H9 (cell line): ENCODE measurements around the gene ARMC2. TPM values are rescaled to one million over a fixed set of nuclear protein-coding genes. Genes with fewer than 3 reads are reported as not detected.

Experiments used
- DNase-seq: peaks from one replicate; pipeline ENCODE4 v3.0.0-alpha.2; 2017
- H2AFZ ChIP-seq: one replicate; pipeline ENCODE4 v1.6.1; 2013; ENCODE audit warnings: mild to moderate bottlenecking, low read length, control low read depth, moderate library complexity
- H2AK5ac ChIP-seq: 2 replicates; pipeline ENCODE4 v1.6.1; 2013; ENCODE audit warnings: low read length, control low read depth, mixed read lengths; ENCODE audit not compliant: insufficient read length
- H2BK120ac ChIP-seq: one replicate; pipeline ENCODE4 v1.6.1; 2013; ENCODE audit warnings: low read depth, mild to moderate bottlenecking, low read length, control low read depth, inconsistent platforms; ENCODE audit not compliant: poor library complexity, severe bottlenecking
- H2BK12ac ChIP-seq: 2 replicates; pipeline ENCODE4 v1.6.1; 2013; ENCODE audit warnings: low read length, control low read depth, mixed read lengths, low read depth; ENCODE audit not compliant: insufficient read length
- H2BK15ac ChIP-seq: 2 replicates; pipeline ENCODE4 v1.6.1; 2013; ENCODE audit warnings: low read depth, low read length, control low read depth
- H2BK20ac ChIP-seq: one replicate; pipeline ENCODE4 v1.6.1; 2013; ENCODE audit warnings: low read depth, mild to moderate bottlenecking, low read length, control low read depth, inconsistent platforms; ENCODE audit not compliant: poor library complexity, severe bottlenecking
- H2BK5ac ChIP-seq: 2 replicates; pipeline ENCODE4 v1.6.1; 2013; ENCODE audit warnings: low read length, control low read depth, mixed read lengths; ENCODE audit not compliant: insufficient read length
- H3K14ac ChIP-seq: 2 replicates; pipeline ENCODE4 v1.6.1; 2013; ENCODE audit warnings: low read length, control low read depth; ENCODE audit not compliant: insufficient read depth
- H3K18ac ChIP-seq: 2 replicates; pipeline ENCODE4 v1.6.1; 2013; ENCODE audit warnings: low read depth, mild to moderate bottlenecking, mixed read lengths, low read length, control low read depth; ENCODE audit not compliant: insufficient read length
- H3K23ac ChIP-seq: 2 replicates; pipeline ENCODE4 v1.6.1; 2013; ENCODE audit warnings: low read length, control low read depth, mixed read lengths, low read depth; ENCODE audit not compliant: insufficient read length
- H3K23me2 ChIP-seq: 2 replicates; pipeline ENCODE4 v1.6.1; 2013; ENCODE audit warnings: low read depth, mild to moderate bottlenecking, mixed read lengths, low read length, control low read depth; ENCODE audit not compliant: insufficient read length, poor library complexity, severe bottlenecking
- H3K27ac ChIP-seq: 2 replicates; pipeline ENCODE4 v1.5.1; 2013; ENCODE audit warnings: low read length, control low read depth, mixed read lengths, low read depth; ENCODE audit not compliant: insufficient read length
- H3K27me3 ChIP-seq: 2 replicates; pipeline ENCODE4 v1.6.1; 2013; ENCODE audit warnings: low read length, control low read depth, inconsistent platforms; ENCODE audit not compliant: insufficient read depth
- H3K4ac ChIP-seq: 2 replicates; pipeline ENCODE4 v1.6.1; 2013; ENCODE audit warnings: low read depth, mild to moderate bottlenecking, control low read depth, inconsistent platforms, low read length, moderate library complexity
- H3K4me1 ChIP-seq: 2 replicates; pipeline ENCODE4 v1.6.1; 2013; ENCODE audit warnings: low read length, control low read depth, inconsistent platforms; ENCODE audit not compliant: insufficient read depth
- H3K4me2 ChIP-seq: 2 replicates; pipeline ENCODE4 v1.6.1; 2013; ENCODE audit warnings: low read length, control low read depth, mixed read lengths; ENCODE audit not compliant: insufficient read length, insufficient read depth
- H3K56ac ChIP-seq: 2 replicates; pipeline ENCODE4 v1.6.1; 2013; ENCODE audit warnings: low read depth, mild to moderate bottlenecking, mixed read lengths, low read length, control low read depth; ENCODE audit not compliant: insufficient read length
- H3K79me1 ChIP-seq: 2 replicates; pipeline ENCODE4 v1.6.1; 2013; ENCODE audit warnings: low read depth, mild to moderate bottlenecking, moderate library complexity, low read length, control low read depth, inconsistent platforms; ENCODE audit not compliant: insufficient read depth, poor library complexity, severe bottlenecking
- H3K79me2 ChIP-seq: 2 replicates; pipeline ENCODE4 v1.6.1; 2013; ENCODE audit warnings: low read length, control low read depth, inconsistent platforms; ENCODE audit not compliant: insufficient read depth
- H3K9ac ChIP-seq: 2 replicates; pipeline ENCODE4 v1.6.1; 2013; ENCODE audit warnings: low read length, control low read depth, mixed read lengths; ENCODE audit not compliant: insufficient read length; ENCODE audit errors: extremely low read depth
- H3K9me3 ChIP-seq: one replicate; pipeline ENCODE4 v1.6.1; 2013; ENCODE audit warnings: low read depth, low read length, inconsistent platforms; ENCODE audit not compliant: control insufficient read depth
- H3T11ph ChIP-seq: one replicate; pipeline ENCODE4 v1.6.1; 2013; ENCODE audit warnings: mild to moderate bottlenecking, low read length, control low read depth, inconsistent platforms
- H4K20me1 ChIP-seq: one replicate; pipeline ENCODE4 v1.6.1; 2013; ENCODE audit not compliant: control insufficient read depth, insufficient read length, insufficient read depth
- H4K5ac ChIP-seq: 2 replicates; pipeline ENCODE4 v1.6.1; 2013; ENCODE audit warnings: low read depth, mild to moderate bottlenecking, mixed read lengths, low read length, control low read depth; ENCODE audit not compliant: insufficient read length
- H4K8ac ChIP-seq: replicated peaks from 2 replicates; pipeline ENCODE4 v1.6.1; 2013; ENCODE audit warnings: low read length, control low read depth, mixed read lengths, low read depth; ENCODE audit not compliant: insufficient read length
- H4K91ac ChIP-seq: 2 replicates; pipeline ENCODE4 v1.6.1; 2013; ENCODE audit warnings: low read depth, mild to moderate bottlenecking, moderate library complexity, mixed read lengths, low read length, control low read depth; ENCODE audit not compliant: insufficient read length
- H3K27ac Mint-ChIP-seq, 3 experiments: 2 replicates in 2 of 3; 3 replicates in 1 of 3; pipeline ENCODE4 v1.8.0; 2020 to 2021; ENCODE audit warnings: mixed read lengths in 3 of 3, mild to moderate bottlenecking in 1 of 3, moderate library complexity in 1 of 3
- H3K27me3 Mint-ChIP-seq: 2 replicates; pipeline ENCODE4 v1.8.0; 2021; ENCODE audit warnings: low read depth, mild to moderate bottlenecking, moderate library complexity, mixed read lengths
- H3K36me3 Mint-ChIP-seq, 3 experiments: 2 replicates in 2 of 3; 3 replicates in 1 of 3; pipeline ENCODE4 v1.8.0; 2020 to 2021; ENCODE audit warnings: low read depth in 3 of 3, mixed read lengths in 3 of 3; ENCODE audit not compliant: insufficient read depth in 1 of 3
- H3K4me1 Mint-ChIP-seq, 2 experiments: 2 replicates each; pipeline ENCODE4 v1.8.0; 2020; ENCODE audit warnings: mixed read lengths in 2 of 2
- H3K4me3 Mint-ChIP-seq, 2 experiments: 2 replicates in 1 of 2; 3 replicates in 1 of 2; pipeline ENCODE4 v1.8.0; 2020 to 2021; ENCODE audit warnings: mild to moderate bottlenecking in 2 of 2, mixed read lengths in 2 of 2, moderate library complexity in 1 of 2
- H3K9me3 Mint-ChIP-seq, 2 experiments: 2 replicates in 1 of 2; 3 replicates in 1 of 2; pipeline ENCODE4 v1.8.0; 2020; ENCODE audit warnings: mild to moderate bottlenecking in 2 of 2, mixed read lengths in 2 of 2, moderate library complexity in 1 of 2
- CTCF ChIP-seq: fragments of 200-600 bp; sonication (generic); conservative IDR thresholded peaks from 3 replicates; pipeline ENCODE4 v1.8.0; 2021; ENCODE audit warnings: antibody characterized with exemption, mild to moderate bottlenecking
- WGBS: extraction: QIAGEN DNeasy Blood & Tissue Kit; methylation state at CpG from one replicate; pipeline ENCODE4 v1.1.7; 2013; ENCODE audit warnings: missing lambda C conversion rate, low lambda C conversion rate, mixed read lengths; ENCODE audit not compliant: insufficient read length; ENCODE audit errors: extremely low coverage; 5-methylcytosine and 5-hydroxymethylcytosine counted together
- total RNA-seq: library from RNA; stranded (reverse); gene quantifications from 2 replicates; pipeline ENCODE4 v1.2.1, GENCODE V29; 2021

ARMC2 gene
- total RNA-seq, 1 experiment from 2014 or later = 2.8 TPM

- TF ChIP-seq CTCF = no peak
- no peak overlapping the region for H3K56ac ChIP-seq
- H2AK5ac ChIP-seq = no peak overlapping the region
- no peak overlapping the region for H3K4me3 Mint-ChIP-seq
- H3T11ph ChIP-seq = no peak overlapping the region
- H3K36me3 Mint-ChIP-seq = no peaks in the 10 kb centered on the region
- no peak overlapping the region for H4K5ac ChIP-seq
- H3K18ac ChIP-seq = no peak overlapping the region
- H3K23ac ChIP-seq = no peak overlapping the region
- no peaks in the 10 kb centered on the region for H4K20me1 ChIP-seq
- no peaks in the 10 kb centered on the region for H3K79me2 ChIP-seq
- no peak for DNase-seq
- H3K23me2 ChIP-seq = no peaks in the 10 kb centered on the region
- H3K9me3 ChIP-seq = no peaks in the 10 kb centered on the region
- no peak overlapping the region for H3K4me2 ChIP-seq
- peaks cover 17 to 24% of the 10 kb centered on the region in 2 experiments for H3K4me1 Mint-ChIP-seq
- no peaks in the 10 kb centered on the region; the same call in 1 of the 2 replicates for H3K27me3 Mint-ChIP-seq
- no peak overlapping the region for H2BK12ac ChIP-seq
- no peak overlapping the region for H3K4ac ChIP-seq
- no peak overlapping the region for H2BK15ac ChIP-seq
- no peak overlapping the region for H3K9ac ChIP-seq
- H3K27ac Mint-ChIP-seq = peak overlapping the region in 1 of 3 experiments; percentile 21; a peak in 1 of 7 replicates
- peaks cover 2% of the 10 kb centered on the region; the same call in 1 of the 2 replicates for H3K4me1 ChIP-seq
- H2BK120ac ChIP-seq = no peak overlapping the region
- H3K79me1 ChIP-seq = no peaks in the 10 kb centered on the region
- no peak overlapping the region for H2BK20ac ChIP-seq
- H2AFZ ChIP-seq = no peak overlapping the region
- H3K27me3 ChIP-seq = no peaks in the 10 kb centered on the region; the same call in 1 of the 2 replicates
- H3K14ac ChIP-seq = no peak overlapping the region
- no peak overlapping the region for H3K27ac ChIP-seq
- H3K9me3 Mint-ChIP-seq = no peaks in the 10 kb centered on the region
- whole genome bisulfite sequencing = no CpG with 5 or more reads among the region's 7 CpGs
- H2BK5ac ChIP-seq = no peak overlapping the region
- no peak overlapping the region for H4K91ac ChIP-seq
- H4K8ac ChIP-seq = no peak overlapping the region
Measured at GRCh38 chr6:108948181-108948661, 100.0 kb downstream of the ARMC2 start.
